ENCODE measurements around the gene SLK. TPM values are rescaled to one million over a fixed set of nuclear protein-coding genes. Genes with fewer than 3 reads are reported as not detected.
A peak's percentile ranks its signal among the peaks of the same experiment; 100 is the strongest.

Gene SLK
- total RNA-seq, 6 experiments from 2014 or later = 7.9 to 16.3 (median 13.0) TPM

- Histone ChIP-seq H3K27me3 (no peaks in the 10 kb centered on the region), H3K36me3 (no peaks in the 10 kb centered on the region), H3K9me3 (no peaks in the 10 kb centered on the region), H3K27ac (no peak overlapping the region), H3K4me3 (no peak overlapping the region), H3K4me1 (no peaks in the 10 kb centered on the region)
- no peak for TF ChIP-seq POLR2A (IDR thresholded peaks at IDR 0.05)
- TF ChIP-seq, protein P1, sequence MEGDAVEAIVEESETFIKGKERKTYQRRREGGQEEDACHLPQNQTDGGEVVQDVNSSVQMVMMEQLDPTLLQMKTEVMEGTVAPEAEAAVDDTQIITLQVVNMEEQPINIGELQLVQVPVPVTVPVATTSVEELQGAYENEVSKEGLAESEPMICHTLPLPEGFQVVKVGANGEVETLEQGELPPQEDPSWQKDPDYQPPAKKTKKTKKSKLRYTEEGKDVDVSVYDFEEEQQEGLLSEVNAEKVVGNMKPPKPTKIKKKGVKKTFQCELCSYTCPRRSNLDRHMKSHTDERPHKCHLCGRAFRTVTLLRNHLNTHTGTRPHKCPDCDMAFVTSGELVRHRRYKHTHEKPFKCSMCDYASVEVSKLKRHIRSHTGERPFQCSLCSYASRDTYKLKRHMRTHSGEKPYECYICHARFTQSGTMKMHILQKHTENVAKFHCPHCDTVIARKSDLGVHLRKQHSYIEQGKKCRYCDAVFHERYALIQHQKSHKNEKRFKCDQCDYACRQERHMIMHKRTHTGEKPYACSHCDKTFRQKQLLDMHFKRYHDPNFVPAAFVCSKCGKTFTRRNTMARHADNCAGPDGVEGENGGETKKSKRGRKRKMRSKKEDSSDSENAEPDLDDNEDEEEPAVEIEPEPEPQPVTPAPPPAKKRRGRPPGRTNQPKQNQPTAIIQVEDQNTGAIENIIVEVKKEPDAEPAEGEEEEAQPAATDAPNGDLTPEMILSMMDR (IDR thresholded peaks at IDR 0.05) = no peak
- intact Hi-C loops (cut with DNase I) = no loop called here
- DNase-seq (no peak), ATAC-seq (no peak)
- 86% methylated on average over 2 of the region's 2 CpGs for WGBS (ENCODE audit: insufficient coverage, low coverage, low lambda C conversion rate, missing lambda C conversion rate)
Observed at GRCh38 chr10:103958996-103959395, 7.9 kb upstream of the SLK start.

- intact Hi-C loops (cut with DNase I) = no loop called here
- TF ChIP-seq, protein P1 (IDR thresholded peaks at IDR 0.05) = no peak
- no peak for TF ChIP-seq POLR2A (IDR thresholded peaks at IDR 0.05)
- no peak for DNase-seq
- Histone ChIP-seq H3K27ac (no peak overlapping the region), H3K9me3 (no peaks in the 10 kb centered on the region), H3K27me3 (no peaks in the 10 kb centered on the region), H3K36me3 (no peaks in the 10 kb centered on the region), H3K4me3 (no peak overlapping the region), H3K4me1 (no peaks in the 10 kb centered on the region)
- ATAC-seq = no peak
- WGBS (ENCODE audit: insufficient coverage, low coverage, low lambda C conversion rate, missing lambda C conversion rate) = 67% methylated on average over 3 of the region's 3 CpGs
Observed at GRCh38 chr10:103960103-103960502, 6.8 kb upstream of the SLK start.

DNA sequence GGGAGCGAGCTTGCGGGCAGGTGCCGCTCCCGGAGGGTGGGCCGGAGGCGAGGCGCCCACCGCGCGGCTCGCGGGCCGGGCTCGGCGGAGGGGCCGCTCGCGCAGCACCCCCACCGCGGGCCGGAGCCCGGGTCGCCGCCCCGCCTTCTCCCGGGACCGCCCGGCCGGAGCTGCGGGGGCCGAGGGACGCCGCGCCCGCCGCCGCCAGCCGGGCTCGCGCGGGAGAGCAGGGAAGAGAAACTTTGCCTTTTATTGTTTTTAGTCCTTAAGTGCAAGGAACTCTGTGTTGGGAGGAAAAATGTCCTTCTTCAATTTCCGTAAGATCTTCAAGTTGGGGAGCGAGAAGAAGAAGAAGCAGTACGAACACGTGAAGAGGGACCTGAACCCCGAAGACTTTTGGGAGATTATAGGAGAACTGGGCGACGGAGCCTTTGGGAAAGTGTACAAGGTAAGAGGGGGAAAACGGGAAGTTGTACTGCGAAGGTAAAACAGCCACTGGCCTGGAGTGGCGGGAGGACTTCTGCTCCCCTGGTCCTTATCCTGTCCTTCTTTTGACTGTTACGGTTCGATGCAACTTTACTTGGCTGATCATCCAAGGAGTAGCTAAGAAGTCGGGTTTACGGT lies 620 bp downstream of the SLK start:
- DNase-seq (no peak), ATAC-seq (peak; percentile 41 to 58 (median 53))
- peak overlapping the region; percentile 91 to 94 (median 94) for H3K27ac ChIP-seq
- H3K36me3 ChIP-seq = no peaks in the 10 kb centered on the region
- no peaks in the 10 kb centered on the region for H3K27me3 ChIP-seq
- TF ChIP-seq, protein P1 (IDR thresholded peaks at IDR 0.05) = no peak
- no peak for TF ChIP-seq POLR2A (IDR thresholded peaks at IDR 0.05)
- H3K4me1 ChIP-seq = peaks cover 0 to 19% (median 0%) of the 10 kb centered on the region in 4 donors
- 0% methylated on average over 17 of the region's 55 CpGs for WGBS (ENCODE audit: insufficient coverage, low coverage, low lambda C conversion rate, missing lambda C conversion rate)
- intact Hi-C loops (cut with DNase I) = no loop called here
- peak overlapping the region; percentile 81 to 84 (median 82) for H3K4me3 ChIP-seq
- H3K9me3 ChIP-seq = no peaks in the 10 kb centered on the region

DNA sequence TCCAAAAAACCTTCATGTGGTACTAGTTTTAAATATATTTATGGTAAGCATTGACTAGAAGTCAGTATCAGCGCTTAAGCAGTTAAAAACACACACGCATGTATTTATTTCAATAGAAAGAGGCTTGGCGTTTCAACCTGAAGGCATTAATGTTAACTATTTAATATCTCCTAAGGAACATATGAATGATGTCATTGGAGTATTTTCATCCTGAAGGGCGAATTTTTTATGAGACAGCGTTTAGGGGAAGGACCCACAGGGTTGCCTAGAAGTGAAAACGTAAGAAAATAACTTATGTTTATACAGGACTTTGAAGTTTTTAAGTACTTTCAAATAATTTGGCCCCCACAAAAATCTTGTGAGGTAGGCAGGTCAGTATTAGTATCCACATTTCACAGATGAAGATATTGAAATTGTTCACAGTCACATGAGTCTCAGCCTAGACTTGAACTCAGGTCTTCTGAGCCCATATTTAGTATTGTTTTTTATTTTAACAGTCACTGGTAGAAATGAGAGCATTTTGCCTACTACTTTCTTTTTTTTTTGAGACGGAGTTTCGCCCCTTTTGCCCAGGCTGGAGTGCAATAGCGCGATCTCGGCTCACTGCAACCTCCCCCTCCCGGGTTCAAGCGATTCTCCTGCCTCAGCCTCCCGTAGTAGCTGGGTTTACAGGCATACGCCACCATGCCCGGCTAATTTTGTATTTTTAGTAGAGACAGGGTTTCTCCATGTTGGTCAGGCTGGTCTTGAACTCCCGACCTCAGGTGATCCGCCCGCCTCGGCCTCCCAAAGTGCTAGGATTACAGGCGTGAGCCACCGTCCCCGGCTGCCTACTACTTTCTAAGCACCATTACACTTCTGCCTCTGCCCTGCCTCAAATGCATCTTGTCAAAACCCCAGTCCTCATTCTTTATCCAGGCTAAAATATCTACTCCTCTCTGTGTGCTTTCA lies 1.8 kb downstream of the SLK start:
- peak overlapping the region; percentile 81 to 84 (median 82) for H3K4me3 ChIP-seq
- peaks cover 0 to 19% (median 0%) of the 10 kb centered on the region in 4 donors for H3K4me1 ChIP-seq
- DNase-seq (no peak), ATAC-seq (no peak)
- H3K36me3 ChIP-seq = no peaks in the 10 kb centered on the region
- no peaks in the 10 kb centered on the region for H3K9me3 ChIP-seq
- intact Hi-C loops (cut with DNase I) = no loop called here
- TF ChIP-seq, protein P1 (IDR thresholded peaks at IDR 0.05) = no peak
- no peak for TF ChIP-seq POLR2A (IDR thresholded peaks at IDR 0.05)
- peak overlapping the region in 1 of 3 donors; percentile 91 for H3K27ac ChIP-seq
- 51% methylated on average over 19 of the region's 23 CpGs for WGBS (ENCODE audit: insufficient coverage, low coverage, low lambda C conversion rate, missing lambda C conversion rate)
- H3K27me3 ChIP-seq = no peaks in the 10 kb centered on the region
